Lower leg skin (tissue), 3 donors: ENCODE data around the gene SFSWAP.

Experiments
- POLR2A ChIP-seq, 2 donors: fragments of 450-650 bp; IDR thresholded peaks; one replicate each; pipeline ENCODE4 v1.6.1; 2016 to 2017; ENCODE audit warnings: antibody characterized with exemption in 2 of 2, mild to moderate bottlenecking in 1 of 2, moderate library complexity in 1 of 2
- TF ChIP-seq, protein P1 (sequence below), 3 donors: fragments of 450-650 bp; IDR thresholded peaks; one replicate each; pipeline ENCODE4 v1.5.1; 2016; ENCODE audit warnings: antibody characterized with exemption in 3 of 3, mild to moderate bottlenecking in 3 of 3, moderate library complexity in 2 of 3

- no peak for TF ChIP-seq POLR2A (IDR thresholded peaks at IDR 0.05)
- TF ChIP-seq, protein P1, sequence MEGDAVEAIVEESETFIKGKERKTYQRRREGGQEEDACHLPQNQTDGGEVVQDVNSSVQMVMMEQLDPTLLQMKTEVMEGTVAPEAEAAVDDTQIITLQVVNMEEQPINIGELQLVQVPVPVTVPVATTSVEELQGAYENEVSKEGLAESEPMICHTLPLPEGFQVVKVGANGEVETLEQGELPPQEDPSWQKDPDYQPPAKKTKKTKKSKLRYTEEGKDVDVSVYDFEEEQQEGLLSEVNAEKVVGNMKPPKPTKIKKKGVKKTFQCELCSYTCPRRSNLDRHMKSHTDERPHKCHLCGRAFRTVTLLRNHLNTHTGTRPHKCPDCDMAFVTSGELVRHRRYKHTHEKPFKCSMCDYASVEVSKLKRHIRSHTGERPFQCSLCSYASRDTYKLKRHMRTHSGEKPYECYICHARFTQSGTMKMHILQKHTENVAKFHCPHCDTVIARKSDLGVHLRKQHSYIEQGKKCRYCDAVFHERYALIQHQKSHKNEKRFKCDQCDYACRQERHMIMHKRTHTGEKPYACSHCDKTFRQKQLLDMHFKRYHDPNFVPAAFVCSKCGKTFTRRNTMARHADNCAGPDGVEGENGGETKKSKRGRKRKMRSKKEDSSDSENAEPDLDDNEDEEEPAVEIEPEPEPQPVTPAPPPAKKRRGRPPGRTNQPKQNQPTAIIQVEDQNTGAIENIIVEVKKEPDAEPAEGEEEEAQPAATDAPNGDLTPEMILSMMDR (IDR thresholded peaks at IDR 0.05): no peak
Measured at GRCh38 chr12:131773582-131774221, 62.8 kb downstream of the SFSWAP start.
